Activated CD8-positive, alpha-beta memory T cell treated with anti-CD3 and anti-CD28 coated beads, Interleukin-2, amount 50 U/mL, for 1 hour (primary cell): ENCODE data around the gene MRPL45.
"Not testable (repeated sequence)": the region's sequence is repeated elsewhere in the genome, so short reads cannot be mapped to it uniquely, and the experiment has no call there.

ENCODE experiments used
- DNase-seq: peaks from one replicate; pipeline ENCODE4 v3.0.0-alpha.2; 2020; ENCODE audit errors: extremely low read depth

MRPL45 gene

GRCh38 chr17:38296834-38297517, at the start of gene MRPL45:
Gene MRPL45, plus strand, starts transcription at chr17:38297168. Its CDS starts 16 bp downstream, at chr17:38297184.
- DNase-seq: peak; percentile 89

- not testable (repeated sequence) for DNase-seq
Observed at GRCh38 chr17:38253191-38253590, 43.8 kb upstream of the MRPL45 start.

GRCh38 chr17:38254357-38254756, 42.6 kb upstream of the MRPL45 start:
- not testable (repeated sequence) for DNase-seq

GRCh38 chr17:38257013-38257621, 39.9 kb upstream of the MRPL45 start:
- peak; percentile 69 for DNase-seq

GRCh38 chr17:38265974-38266506, 30.9 kb upstream of the MRPL45 start:
- not testable (repeated sequence) for DNase-seq

GRCh38 chr17:38266571-38266970, 30.4 kb upstream of the MRPL45 start:
- not testable (repeated sequence) for DNase-seq

- DNase-seq: not testable (repeated sequence)
Observed at GRCh38 chr17:38268138-38268537, 28.8 kb upstream of the MRPL45 start.

GRCh38 chr17:38269045-38269444, 27.9 kb upstream of the MRPL45 start:
- not testable (repeated sequence) for DNase-seq

- DNase-seq: not testable (repeated sequence)
Observed at GRCh38 chr17:38269552-38269951, 27.4 kb upstream of the MRPL45 start.

- not testable (repeated sequence) for DNase-seq
Observed at GRCh38 chr17:38285994-38286393, 11.0 kb upstream of the MRPL45 start.

- not testable (repeated sequence) for DNase-seq
Observed at GRCh38 chr17:38286501-38287091, 10.4 kb upstream of the MRPL45 start.

- not testable (repeated sequence) for DNase-seq
Observed at GRCh38 chr17:38288217-38288827, 8.6 kb upstream of the MRPL45 start.

- DNase-seq: not testable (repeated sequence)
Observed at GRCh38 chr17:38289760-38290159, 7.2 kb upstream of the MRPL45 start.

GRCh38 chr17:38295602-38296365, 1.2 kb upstream of the MRPL45 start:
- DNase-seq: not testable (repeated sequence)

- no peak for DNase-seq
Observed at GRCh38 chr17:38315497-38315896, 18.5 kb downstream of the MRPL45 start.

- no peak for DNase-seq
Observed at GRCh38 chr17:38317081-38317480, 20.1 kb downstream of the MRPL45 start.

- no peak for DNase-seq
Observed at GRCh38 chr17:38320482-38320881, 23.5 kb downstream of the MRPL45 start.

GRCh38 chr17:38322156-38322779, 25.3 kb downstream of the MRPL45 start:
- peak; percentile 26 for DNase-seq

- no peak for DNase-seq
Observed at GRCh38 chr17:38322897-38323296, 25.9 kb downstream of the MRPL45 start.

- no peak for DNase-seq
Observed at GRCh38 chr17:38324141-38324697, 27.3 kb downstream of the MRPL45 start.

GRCh38 chr17:38324772-38325171, 27.8 kb downstream of the MRPL45 start:
- DNase-seq: no peak
